ENCODE data around the gene PARD3.
"Not testable (repeated sequence)": the region's sequence is repeated elsewhere in the genome, so short reads cannot be mapped to it uniquely, and the experiment has no call there.

Gene PARD3

DNA sequence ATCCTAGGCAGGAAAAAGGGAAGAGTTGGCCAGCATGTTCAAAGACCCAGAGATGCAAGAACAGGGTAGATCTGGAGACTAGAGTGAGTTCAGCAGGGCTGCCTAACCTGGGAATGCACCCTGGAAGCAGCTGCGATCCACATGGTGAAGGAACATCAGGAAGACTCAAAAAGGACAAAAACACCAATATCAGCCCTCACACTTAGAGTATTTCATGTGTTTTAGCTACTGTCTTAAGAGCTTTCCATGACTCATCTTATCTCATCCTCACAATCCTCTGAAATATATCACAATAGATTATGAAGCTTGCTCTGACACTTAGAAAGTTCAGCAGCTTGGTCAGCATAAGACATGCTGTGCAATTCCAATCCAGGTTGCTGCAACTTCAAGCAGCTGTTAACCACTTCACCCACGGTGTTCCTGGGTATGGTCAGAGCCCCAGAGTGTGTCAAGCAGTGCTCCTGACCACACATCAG, 380.9 kb downstream of the PARD3 start:
- TF ChIP-seq, protein P1, sequence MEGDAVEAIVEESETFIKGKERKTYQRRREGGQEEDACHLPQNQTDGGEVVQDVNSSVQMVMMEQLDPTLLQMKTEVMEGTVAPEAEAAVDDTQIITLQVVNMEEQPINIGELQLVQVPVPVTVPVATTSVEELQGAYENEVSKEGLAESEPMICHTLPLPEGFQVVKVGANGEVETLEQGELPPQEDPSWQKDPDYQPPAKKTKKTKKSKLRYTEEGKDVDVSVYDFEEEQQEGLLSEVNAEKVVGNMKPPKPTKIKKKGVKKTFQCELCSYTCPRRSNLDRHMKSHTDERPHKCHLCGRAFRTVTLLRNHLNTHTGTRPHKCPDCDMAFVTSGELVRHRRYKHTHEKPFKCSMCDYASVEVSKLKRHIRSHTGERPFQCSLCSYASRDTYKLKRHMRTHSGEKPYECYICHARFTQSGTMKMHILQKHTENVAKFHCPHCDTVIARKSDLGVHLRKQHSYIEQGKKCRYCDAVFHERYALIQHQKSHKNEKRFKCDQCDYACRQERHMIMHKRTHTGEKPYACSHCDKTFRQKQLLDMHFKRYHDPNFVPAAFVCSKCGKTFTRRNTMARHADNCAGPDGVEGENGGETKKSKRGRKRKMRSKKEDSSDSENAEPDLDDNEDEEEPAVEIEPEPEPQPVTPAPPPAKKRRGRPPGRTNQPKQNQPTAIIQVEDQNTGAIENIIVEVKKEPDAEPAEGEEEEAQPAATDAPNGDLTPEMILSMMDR (IDR thresholded peaks at IDR 0.05; ENCODE audit: control extremely low read depth, extremely low read depth, low read depth, missing control alignments), result no peak
- no peak for DNase-seq (ENCODE audit: extremely low spot score)
- ChIA-PET CTCF (no interaction called here), POLR2A (no interaction called here)

DNA sequence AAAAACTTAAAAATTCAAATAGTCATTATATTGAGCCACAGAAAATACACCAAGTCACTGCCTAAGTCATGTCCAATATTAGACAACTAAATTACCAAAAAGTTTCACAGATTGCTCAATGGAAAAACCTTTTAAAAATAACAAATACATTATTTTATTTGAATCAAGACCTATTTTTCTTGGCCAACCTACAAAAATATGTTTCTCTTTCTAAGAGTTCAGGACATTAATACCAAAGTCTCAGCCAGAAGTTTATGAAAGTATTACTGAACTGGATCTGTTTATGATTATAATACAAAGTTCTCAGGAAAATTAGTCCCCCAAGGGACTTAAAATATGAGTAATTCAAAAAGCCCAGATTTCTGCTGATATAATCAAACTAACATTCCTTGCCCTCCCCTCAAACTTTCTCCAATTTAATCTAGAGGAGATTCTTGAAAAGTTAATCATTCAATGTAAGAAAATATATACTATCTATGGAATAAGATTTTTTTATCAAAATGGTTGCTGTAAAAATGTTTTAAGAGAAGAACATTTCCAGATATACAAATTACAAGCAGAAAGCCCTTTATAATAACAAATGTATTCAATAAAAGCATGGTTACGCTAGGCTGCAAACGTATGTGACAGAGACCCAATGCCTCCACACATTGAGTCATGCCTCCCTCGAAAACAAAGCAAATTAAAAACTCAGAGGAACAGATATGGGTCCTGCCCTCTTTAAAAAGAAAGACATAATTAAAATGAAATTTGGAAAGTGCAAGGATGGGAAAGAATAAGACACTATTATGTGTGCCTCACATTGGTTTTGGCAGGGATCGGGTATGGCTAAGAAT, 381.6 kb downstream of the PARD3 start:
- ChIA-PET POLR2A (no interaction called here), CTCF (no interaction called here)
- no peak for DNase-seq (ENCODE audit: extremely low spot score)
- TF ChIP-seq, protein P1 (IDR thresholded peaks at IDR 0.05; ENCODE audit: control extremely low read depth, extremely low read depth, low read depth, missing control alignments), result no peak

DNA sequence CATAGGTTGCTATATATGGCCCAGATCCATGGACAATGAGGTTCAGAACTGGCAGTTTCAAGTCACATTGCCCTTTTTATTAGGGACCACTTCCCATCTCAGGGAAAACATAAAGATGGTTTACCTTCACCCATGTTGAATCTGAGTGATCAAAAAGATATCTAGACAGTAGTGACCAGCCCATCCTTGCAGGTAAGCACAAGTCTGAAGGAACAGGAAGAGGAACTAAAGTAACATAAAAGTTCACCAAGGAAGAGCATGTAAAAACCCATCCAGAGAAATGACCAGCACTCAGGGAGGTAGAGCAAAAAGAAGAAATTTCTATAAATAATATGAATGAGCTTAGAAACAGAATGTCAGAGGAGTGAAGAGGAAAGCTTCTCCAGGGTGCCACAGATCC, 382.5 kb downstream of the PARD3 start:
- no peak for DNase-seq (ENCODE audit: extremely low spot score)
- TF ChIP-seq, protein P1 (IDR thresholded peaks at IDR 0.05; ENCODE audit: control extremely low read depth, extremely low read depth, low read depth, missing control alignments), result no peak
- ChIA-PET CTCF (no interaction called here), POLR2A (no interaction called here)

DNA sequence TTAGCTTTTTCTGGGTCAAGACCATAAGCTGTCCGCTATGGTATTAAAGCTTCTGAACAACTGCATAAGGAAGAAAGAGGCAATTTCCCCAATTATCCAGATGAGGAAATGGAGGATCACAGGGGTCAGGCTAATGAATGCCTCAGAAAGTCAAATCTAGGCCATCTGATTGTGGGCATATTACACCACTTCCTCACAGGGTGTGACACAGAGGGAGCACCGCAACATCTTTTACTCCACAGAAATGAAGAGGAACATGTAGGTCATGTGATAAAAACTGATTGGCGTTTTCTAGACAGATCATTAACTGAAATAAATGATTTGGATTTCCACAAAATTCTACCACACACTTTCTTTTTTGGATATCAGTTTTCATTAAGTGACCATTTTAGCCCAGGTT, 384.4 kb downstream of the PARD3 start:
- CTCF ChIA-PET, result no interaction called here
- TF ChIP-seq, protein P1 (IDR thresholded peaks at IDR 0.05; ENCODE audit: control extremely low read depth, extremely low read depth, low read depth, missing control alignments), result no peak
- POLR2A ChIA-PET, result no interaction called here
- no peak for DNase-seq (ENCODE audit: extremely low spot score)

DNA sequence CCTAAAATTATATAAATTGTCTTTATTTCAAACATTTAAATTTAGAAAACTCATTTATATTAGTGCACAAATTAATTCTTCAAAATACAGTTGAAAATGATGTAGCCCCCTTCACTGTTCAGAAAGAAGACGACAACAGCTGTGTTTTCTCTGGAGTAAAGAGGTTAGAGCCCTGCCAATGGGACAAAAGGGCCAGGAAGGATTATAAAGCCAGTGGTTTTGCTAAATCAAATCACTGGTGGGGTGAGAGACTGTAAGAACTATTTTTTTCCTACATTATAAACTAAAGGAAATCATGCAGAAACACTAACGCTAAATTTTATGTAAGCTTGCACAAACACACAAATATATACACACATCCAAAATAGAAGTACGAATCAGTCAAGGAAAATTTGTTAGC, 386.6 kb downstream of the PARD3 start:
- ChIA-PET CTCF (no interaction called here), POLR2A (no interaction called here)

DNA sequence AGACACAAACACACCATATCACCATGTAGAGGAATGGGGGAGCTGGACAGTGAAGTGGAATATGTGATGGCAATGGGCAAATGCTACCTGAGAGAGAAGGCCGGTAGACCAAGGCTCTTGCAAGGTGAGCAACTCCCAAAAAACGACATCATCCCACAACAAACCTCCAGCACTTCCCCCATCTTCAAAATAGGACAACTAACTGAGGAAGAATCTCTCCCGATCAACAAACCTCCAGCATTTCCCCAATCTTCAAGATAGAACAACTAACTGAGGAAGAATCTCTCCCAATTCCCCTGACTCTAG, 387.2 kb downstream of the PARD3 start:
- TF ChIP-seq, protein P1 (IDR thresholded peaks at IDR 0.05; ENCODE audit: control extremely low read depth, extremely low read depth, low read depth, missing control alignments), result no peak
- DNase-seq (ENCODE audit: extremely low spot score), result no peak
- CTCF ChIA-PET, result no interaction called here
- POLR2A ChIA-PET, result no interaction called here

More for the DNA sequence above, 386.6 kb downstream of the PARD3 start:
- TF ChIP-seq, protein P1 (IDR thresholded peaks at IDR 0.05; ENCODE audit: control extremely low read depth, extremely low read depth, low read depth, missing control alignments), result no peak
- DNase-seq (ENCODE audit: extremely low spot score), result no peak

DNA sequence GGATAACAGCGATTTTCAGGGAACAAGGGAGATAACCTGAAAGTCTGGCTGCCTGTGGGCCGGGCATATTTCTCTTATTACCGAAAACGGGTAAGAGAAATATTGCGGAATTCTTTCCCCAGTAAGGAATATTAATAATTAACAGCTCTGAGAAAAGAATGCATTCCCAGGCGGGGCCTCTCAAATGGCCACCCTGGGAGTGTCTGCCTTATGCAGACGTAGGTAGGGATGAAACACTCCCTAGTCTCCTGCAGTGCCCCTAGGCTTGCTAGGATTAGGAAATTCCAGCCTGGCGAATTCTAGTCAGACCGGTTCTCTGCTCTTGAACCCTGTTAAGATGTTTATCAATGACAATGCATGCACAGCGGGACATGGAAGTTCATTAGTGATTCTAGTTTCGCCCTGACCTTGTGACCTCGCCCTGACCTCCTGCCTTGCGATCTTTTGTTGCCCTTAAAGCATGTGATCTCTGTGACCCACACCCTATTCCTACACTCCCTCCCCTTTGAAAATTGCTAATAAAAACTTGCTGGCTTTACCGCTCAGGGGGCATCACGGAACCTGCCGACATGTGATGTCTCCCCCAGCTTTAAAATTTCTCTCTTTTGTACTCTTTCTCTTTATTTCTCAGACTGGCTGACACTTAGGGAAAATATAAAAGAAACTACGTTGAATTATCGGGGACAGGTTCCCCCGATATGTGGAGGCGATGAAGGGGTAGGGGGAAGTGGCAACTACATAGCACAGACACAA, 387.8 kb downstream of the PARD3 start:
- CTCF ChIA-PET; POLR2A ChIA-PET; DNase-seq (ENCODE audit: extremely low spot score): not testable (repeated sequence)

DNA sequence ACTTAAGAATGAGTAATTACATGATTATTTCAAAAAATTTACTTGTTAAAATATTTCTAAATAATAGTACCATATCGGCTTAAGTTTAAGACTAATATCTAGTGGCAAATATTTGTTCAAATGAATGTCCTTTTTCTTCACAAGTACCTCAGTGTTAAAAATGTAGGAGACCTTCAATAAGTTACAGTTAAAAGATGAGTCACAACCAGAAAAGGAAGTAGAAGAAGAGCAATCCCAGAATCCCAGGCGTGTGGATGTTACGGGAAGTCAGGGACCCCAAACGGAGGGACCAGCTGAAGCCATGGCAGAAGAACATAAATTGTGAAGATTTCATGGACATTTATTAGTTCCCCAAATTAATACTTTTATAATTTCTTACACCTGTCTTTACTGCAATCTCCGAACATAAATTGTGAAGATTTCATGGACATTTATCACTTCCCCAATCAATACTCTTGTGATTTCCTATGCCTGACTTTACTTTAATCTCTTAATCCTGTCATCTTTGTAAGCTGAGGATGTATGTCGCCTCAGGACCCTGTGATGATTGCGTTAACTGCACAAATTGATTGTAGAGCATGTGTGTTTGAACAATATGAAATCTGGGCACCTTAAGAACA, 388.4 kb downstream of the PARD3 start:
- POLR2A ChIA-PET; DNase-seq (ENCODE audit: extremely low spot score); CTCF ChIA-PET: not testable (repeated sequence)

Data from GM10248 (cell line).